ENCODE measurements around the gene SPNS3.

The SPNS3 gene

DNA sequence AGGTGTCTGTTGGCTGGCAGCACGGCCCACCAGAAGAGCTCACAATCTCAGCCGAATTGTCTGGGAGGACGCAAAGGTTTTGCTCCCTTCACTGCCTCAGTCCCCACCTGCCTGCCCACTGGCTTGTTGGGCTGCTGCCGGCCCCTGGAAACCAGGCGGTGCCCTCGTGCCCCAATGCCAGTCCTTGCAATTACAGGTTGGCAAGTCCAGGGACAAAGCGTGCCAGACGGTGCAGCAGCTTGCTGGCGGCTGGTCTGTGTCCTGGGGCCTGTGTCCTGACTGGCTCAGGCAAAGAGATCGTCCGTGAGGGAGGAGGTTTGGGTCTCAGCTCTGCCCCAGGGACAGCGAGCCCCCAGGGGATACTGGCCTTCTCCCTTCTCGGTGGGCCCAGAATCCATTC lies 40.4 kb downstream of the SPNS3 start:
- no peak for DNase-seq

DNA sequence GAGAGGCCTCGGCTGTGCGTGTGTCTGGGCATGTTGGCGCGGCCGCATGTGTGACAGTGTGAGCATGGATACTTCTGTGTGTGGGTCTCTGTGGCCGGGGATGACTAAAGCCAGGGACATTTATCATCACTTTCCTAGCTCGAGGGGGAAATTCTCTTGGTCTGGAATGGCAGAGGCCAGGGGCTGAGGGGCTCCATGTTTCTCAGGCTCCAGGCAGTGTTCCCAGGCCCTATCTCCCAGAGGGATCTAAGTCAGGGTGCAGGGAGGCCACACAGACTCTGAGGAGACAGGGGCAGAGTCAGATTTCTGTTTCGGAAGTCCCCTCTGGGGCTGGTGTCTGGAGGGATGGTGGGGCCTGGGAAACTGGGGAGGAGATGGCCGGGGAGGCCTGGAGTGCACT lies 41.3 kb downstream of the SPNS3 start:
- DNase-seq = no peak

DNA sequence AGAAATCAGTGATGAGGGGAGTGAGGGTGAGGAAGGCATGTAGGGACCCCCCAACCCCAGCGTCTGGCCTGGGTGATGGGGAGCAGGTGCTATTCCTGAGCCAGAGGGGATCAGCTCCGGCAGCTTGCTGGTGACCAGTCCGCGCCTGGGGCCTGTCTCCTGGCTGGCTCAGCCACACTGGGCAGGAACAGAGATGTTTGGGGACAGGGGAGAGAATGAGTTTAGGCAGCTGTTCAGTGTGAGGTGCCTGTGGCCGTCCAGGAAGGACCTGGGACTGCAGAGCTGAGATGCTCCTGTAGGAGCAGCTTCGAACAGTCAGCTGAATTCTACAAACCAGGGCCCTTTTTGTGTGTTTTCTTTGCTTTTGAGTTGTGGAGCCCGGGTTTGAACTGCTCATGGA lies 41.7 kb downstream of the SPNS3 start:
- DNase-seq = no peak

DNA sequence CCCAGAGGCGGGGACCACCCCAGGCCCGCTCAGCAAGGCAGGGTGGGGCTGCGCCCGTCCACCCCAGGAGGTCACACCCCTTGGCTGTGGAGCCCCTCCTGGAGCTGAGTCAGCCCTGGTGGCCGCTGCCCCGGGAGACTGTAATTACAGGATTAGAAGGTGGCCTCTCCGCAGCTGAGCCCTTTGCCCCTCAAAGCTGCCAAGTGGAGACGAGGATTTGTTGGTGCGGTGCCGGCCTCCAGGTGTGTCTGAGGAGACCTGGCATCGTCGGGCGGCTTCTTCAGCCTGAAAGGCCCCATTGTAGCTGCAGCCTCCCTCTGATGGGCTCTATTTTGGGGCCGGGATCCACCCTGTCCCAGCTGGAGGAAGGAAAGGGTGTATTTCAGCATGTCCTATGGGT lies 42.3 kb downstream of the SPNS3 start:
- no peak for DNase-seq

DNA sequence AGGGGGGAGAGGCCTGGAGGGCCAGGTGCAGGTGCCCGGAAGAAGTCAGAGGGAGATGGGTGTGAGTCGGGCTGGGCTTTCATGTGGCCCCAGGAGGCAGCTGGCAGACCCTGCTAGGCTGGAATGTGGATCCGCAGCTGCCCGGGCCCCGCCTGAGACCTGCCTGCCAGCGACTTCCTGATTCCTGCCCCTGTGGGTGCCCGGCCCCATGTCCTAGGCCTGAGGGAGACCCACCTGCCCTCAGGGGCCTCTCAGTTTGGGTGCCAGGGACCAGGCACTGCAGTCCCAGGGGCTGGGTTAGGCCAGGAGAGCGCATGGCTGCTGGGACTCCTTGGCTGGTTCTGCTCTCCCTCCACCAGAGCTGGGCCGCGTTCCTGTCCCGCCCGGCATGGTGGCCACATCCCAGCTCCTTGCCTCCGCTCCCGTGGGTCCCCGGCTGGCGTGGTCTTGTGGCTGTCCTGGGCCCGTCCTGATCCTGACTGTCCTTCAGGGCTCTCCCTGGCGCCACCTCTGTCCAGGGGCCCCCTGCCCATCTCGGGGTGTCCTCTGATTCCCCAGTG lies 42.9 kb downstream of the SPNS3 start:
- no peak for DNase-seq

GRCh38 chr17:4477255-4477791 lies 43.6 kb downstream of the SPNS3 start:
- DNase-seq = no peak

- no peak for DNase-seq
Measured at GRCh38 chr17:4478318-4478830, 44.6 kb downstream of the SPNS3 start.

DNA sequence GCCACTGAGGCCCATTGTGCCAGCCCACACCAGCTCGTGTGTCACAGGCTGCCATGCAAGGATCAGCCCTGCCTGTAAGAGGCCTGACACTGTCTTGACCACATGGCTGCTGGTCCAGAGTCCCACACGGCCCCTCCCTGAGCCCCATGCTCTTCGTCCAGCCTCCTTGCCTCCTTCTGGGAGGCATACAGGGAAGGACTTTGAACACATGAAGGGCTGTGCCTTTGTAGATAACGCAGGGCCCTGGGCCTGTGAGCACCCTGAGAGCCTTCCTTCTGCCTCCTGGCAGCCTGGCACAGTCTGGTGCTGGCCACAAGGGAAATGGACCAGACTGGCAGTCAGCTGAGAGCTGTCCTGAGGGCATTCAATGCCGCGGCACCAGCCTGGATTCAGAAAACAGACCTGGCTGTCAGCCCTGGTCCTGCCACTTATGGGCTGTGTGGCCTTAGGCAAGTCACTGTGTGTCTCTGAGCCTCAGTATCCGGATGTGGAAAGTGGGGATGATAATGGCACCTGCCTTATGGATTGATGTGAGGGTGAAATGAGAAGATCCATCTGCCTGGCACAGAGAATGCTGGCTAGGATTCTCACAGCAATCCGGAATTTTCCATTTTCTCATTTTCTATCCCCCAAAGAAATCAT lies 45.7 kb downstream of the SPNS3 start:
- DNase-seq = no peak

- no peak for DNase-seq
Measured at GRCh38 chr17:4479982-4480751, 46.4 kb downstream of the SPNS3 start.

GRCh38 chr17:4480929-4481898 lies 47.5 kb downstream of the SPNS3 start:
- DNase-seq = no peak

DNA sequence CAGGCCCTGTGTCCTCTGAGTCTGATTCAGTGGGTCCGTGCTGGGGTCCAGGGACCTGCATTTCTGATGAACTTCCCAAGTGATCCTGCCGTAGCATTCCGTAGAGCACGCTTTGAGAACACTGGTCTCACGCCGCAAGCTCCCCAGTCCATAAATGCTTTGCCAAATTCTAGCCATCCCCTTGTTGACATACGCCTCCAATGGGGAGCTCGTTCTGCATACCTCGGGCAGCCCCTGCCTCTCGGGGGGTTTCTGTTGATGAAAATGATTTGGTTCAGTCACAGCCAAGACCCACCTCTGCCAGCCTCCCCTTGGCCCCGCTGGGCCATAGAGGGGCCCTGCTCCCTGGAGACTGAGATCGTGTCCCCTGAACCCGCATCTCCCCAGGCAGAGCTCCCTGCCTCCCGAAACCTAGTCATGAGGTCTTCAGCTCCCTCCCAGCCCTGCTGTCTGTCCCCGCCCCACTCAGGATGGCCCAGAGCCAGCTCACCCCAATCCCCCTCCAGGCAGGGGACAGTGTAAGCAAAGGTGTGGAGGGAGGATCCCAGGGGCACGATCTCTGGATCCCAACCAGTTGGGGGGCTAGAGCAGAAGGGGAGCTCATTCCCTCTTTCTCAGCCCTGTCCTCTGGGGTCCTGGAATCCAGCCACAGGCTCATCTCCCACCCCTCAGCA lies 48.7 kb downstream of the SPNS3 start:
- no peak for DNase-seq

GRCh38 chr17:4483012-4483840 lies 49.5 kb downstream of the SPNS3 start:
- peak; percentile 73 for DNase-seq

GRCh38 chr17:4485676-4486646 lies 52.2 kb downstream of the SPNS3 start:
- no peak for DNase-seq

GRCh38 chr17:4487296-4487695 lies 53.6 kb downstream of the SPNS3 start:
- no peak for DNase-seq

DNA sequence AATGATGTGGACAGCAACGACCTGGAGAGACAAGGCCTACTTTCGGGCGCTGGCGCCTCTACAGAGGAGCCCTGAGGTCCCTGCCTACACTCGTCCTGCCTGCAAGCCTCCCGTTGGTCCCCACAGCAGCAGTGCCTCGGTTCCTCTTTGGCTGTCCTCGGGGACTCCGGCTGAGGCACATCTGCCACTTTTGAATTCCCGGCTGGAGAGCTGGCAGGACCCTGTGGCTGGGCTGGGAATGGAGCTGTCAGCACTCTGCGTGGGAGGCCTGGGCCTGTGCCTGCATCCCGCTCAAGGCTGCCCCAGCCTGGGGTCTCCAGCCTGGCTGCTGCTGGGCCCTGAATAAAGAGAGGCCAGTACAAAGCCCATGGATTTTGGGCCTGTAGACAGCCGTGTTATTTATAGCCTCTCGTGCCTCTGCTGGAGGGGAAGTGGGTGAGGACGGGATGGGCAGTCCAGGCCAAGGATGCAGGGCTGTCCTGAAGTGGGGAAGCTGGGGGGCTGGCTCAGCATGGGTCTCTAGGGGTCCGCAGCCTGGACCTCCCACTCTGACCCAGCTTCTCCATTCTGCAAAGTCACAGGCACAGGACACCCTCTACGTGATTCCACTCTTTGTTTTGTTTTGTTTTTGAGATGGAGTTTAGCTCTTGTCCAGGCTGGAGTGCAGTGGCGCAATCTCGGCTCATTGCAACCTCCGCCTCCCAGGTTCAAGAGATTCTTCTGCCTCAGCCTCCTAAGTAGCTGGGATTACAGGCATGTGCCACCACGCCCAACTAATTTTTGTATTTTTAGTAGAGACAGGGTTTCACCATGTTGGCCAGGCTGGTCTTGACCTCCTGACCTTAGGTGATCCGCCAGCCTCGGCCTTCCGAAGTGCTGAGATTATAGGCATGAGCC lies 54.3 kb downstream of the SPNS3 start:
- DNase-seq = no peak

- DNase-seq = no peak
Measured at GRCh38 chr17:4488989-4489595, 55.4 kb downstream of the SPNS3 start.

DNA sequence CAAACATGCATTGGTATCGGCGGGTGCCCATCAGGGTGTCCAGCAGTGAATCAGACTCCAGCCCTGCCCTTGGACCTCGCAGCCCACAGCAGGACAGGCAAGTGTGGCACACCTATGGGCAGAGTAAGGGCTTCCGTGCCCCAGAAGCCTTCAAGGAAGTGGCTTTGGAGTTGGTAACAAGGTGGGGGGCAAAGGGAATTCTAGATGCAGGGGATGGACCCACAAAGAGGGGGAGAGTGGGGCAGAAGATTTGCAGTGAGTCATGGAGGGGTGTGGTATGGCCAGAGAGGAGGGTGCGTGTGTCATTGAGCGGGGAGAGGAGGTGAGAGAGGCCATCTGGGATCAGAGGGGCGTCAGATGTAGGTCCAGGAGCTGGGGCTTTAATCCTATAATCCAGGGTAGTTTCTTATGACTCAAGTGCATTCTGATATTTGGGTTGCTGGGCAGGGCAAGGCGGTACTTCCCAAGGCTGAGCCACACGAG lies 56.4 kb downstream of the SPNS3 start:
- no peak for DNase-seq

GRCh38 chr17:4490637-4491061 lies 56.9 kb downstream of the SPNS3 start:
- DNase-seq = no peak
